Stimulated activated CD4-positive, alpha-beta T cell treated with anti-CD3 and anti-CD28 coated beads, Interleukin-12 subunit alpha, Interleukin-12 subunit beta, amount 100 ng/mL, for 24 hours (primary cell): Measurements from ENCODE around the gene DNMT1.
"Not testable (repeated sequence)": the region's sequence is repeated elsewhere in the genome, so short reads cannot be mapped to it uniquely, and the experiment has no call there.

ENCODE experiments used
- DNase-seq, 2 experiments: peaks; one replicate each; pipeline ENCODE4 v3.0.0-alpha.2; 2020; ENCODE audit warnings: low read depth in 2 of 2

Gene DNMT1

GRCh38 chr19:10183926-10184325, 10.8 kb downstream of the DNMT1 start:
- no peak for DNase-seq

- DNase-seq, result no peak
Observed at GRCh38 chr19:10182847-10183246, 11.9 kb downstream of the DNMT1 start.

GRCh38 chr19:10182076-10182475, 12.7 kb downstream of the DNMT1 start:
- no peak for DNase-seq

GRCh38 chr19:10180459-10180858, 14.3 kb downstream of the DNMT1 start:
- DNase-seq, result no peak

GRCh38 chr19:10180024-10180423, 14.7 kb downstream of the DNMT1 start:
- not testable (repeated sequence) for DNase-seq

GRCh38 chr19:10173527-10173926, 21.2 kb downstream of the DNMT1 start:
- no peak for DNase-seq

GRCh38 chr19:10168386-10168948, 26.3 kb downstream of the DNMT1 start:
- no peak for DNase-seq

- no peak for DNase-seq
Observed at GRCh38 chr19:10167459-10167858, 27.3 kb downstream of the DNMT1 start.

GRCh38 chr19:10166501-10166900, 28.3 kb downstream of the DNMT1 start:
- not testable (repeated sequence) for DNase-seq

- DNase-seq, result no peak
Observed at GRCh38 chr19:10166046-10166445, 28.7 kb downstream of the DNMT1 start.

- DNase-seq, result no peak
Observed at GRCh38 chr19:10163536-10163935, 31.2 kb downstream of the DNMT1 start.

- no peak for DNase-seq
Observed at GRCh38 chr19:10159610-10160009, 35.1 kb downstream of the DNMT1 start.

- DNase-seq, result no peak
Observed at GRCh38 chr19:10158485-10158884, 36.3 kb downstream of the DNMT1 start.

GRCh38 chr19:10158071-10158470, 36.7 kb downstream of the DNMT1 start:
- DNase-seq, result no peak

- no peak for DNase-seq
Observed at GRCh38 chr19:10155839-10156238, 38.9 kb downstream of the DNMT1 start.

- DNase-seq, result no peak
Observed at GRCh38 chr19:10152100-10152499, 42.7 kb downstream of the DNMT1 start.

GRCh38 chr19:10151521-10151920, 43.2 kb downstream of the DNMT1 start:
- DNase-seq, result no peak

GRCh38 chr19:10149427-10149826, 45.3 kb downstream of the DNMT1 start:
- no peak for DNase-seq

GRCh38 chr19:10146142-10146541, 48.6 kb downstream of the DNMT1 start:
- DNase-seq, result no peak

- DNase-seq, result no peak
Observed at GRCh38 chr19:10145031-10145430, 49.7 kb downstream of the DNMT1 start.

GRCh38 chr19:10144361-10144760, 50.4 kb downstream of the DNMT1 start:
- DNase-seq, result no peak

GRCh38 chr19:10143681-10144080, 51.1 kb downstream of the DNMT1 start:
- DNase-seq, result no peak

- no peak for DNase-seq
Observed at GRCh38 chr19:10142701-10143375, 51.9 kb downstream of the DNMT1 start.

GRCh38 chr19:10141973-10142372, 52.8 kb downstream of the DNMT1 start:
- DNase-seq, result no peak
